ENCODE measurements around the gene STRN4. TPM values are rescaled to one million over a fixed set of nuclear protein-coding genes. Genes with fewer than 3 reads are reported as not detected.

Gene STRN4
- total RNA-seq, 1 experiment from 2014 or later, result 134 TPM

DNA sequence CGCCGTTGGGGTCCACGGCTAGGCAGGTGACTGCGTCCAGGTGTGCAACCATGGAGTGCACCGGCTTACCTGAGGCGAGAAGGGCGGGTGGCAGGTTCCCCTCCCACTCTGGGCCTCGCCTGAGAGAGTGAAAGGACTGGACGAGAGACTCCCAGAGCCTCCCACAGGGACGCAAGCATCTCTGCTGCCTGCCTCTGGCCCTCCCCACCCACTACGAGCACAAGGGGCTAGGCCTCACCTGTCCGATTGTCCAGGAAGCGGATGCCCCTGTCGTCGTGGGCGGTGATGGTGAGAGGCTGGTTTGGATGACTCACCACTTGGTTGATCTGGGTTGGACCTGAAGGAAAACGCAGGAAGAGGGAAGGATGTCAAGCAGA lies 24.3 kb downstream of the STRN4 start:
- no peak for TF ChIP-seq EZH2 (IDR thresholded peaks at IDR 0.05; ENCODE audit: borderline replicate concordance, low read depth, low read length, poor library complexity, severe bottlenecking)
- TF ChIP-seq, protein P1, sequence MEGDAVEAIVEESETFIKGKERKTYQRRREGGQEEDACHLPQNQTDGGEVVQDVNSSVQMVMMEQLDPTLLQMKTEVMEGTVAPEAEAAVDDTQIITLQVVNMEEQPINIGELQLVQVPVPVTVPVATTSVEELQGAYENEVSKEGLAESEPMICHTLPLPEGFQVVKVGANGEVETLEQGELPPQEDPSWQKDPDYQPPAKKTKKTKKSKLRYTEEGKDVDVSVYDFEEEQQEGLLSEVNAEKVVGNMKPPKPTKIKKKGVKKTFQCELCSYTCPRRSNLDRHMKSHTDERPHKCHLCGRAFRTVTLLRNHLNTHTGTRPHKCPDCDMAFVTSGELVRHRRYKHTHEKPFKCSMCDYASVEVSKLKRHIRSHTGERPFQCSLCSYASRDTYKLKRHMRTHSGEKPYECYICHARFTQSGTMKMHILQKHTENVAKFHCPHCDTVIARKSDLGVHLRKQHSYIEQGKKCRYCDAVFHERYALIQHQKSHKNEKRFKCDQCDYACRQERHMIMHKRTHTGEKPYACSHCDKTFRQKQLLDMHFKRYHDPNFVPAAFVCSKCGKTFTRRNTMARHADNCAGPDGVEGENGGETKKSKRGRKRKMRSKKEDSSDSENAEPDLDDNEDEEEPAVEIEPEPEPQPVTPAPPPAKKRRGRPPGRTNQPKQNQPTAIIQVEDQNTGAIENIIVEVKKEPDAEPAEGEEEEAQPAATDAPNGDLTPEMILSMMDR (conservative IDR thresholded peaks at IDR 0.05; ENCODE audit: low read depth, low read length), result no peak
- intact Hi-C loops (cut with micrococcal nuclease; ENCODE audit: unreplicated experiment), result no loop called here
- no peak overlapping the region for H3K27ac ChIP-seq (ENCODE audit: low read depth, low read length, poor library complexity, severe bottlenecking)
- no peak for DNase-seq (ENCODE audit: low spot score)
- peaks cover 62% of the 10 kb centered on the region for H3K36me3 ChIP-seq (ENCODE audit: insufficient read depth, low read length, poor library complexity, severe bottlenecking)
- ChIA-PET CTCF (no interaction called here), POLR2A (ENCODE audit: low non-redundant PET) (no interaction called here)
- no peak overlapping the region for H3K4me3 ChIP-seq (ENCODE audit: low read depth, low read length, poor library complexity, severe bottlenecking)
- no peaks in the 10 kb centered on the region for H3K27me3 ChIP-seq (replicated peaks; ENCODE audit: insufficient read depth, low read depth, low read length, poor library complexity)
- H3K9me3 ChIP-seq (ENCODE audit: low read depth, low read length, poor library complexity, severe bottlenecking), result no peaks in the 10 kb centered on the region
- H3K4me1 ChIP-seq (ENCODE audit: insufficient read depth, low read length, poor library complexity, severe bottlenecking), result peaks cover 5% of the 10 kb centered on the region
- no TSS peak for BruUV-seq (replicated peaks)

DNA sequence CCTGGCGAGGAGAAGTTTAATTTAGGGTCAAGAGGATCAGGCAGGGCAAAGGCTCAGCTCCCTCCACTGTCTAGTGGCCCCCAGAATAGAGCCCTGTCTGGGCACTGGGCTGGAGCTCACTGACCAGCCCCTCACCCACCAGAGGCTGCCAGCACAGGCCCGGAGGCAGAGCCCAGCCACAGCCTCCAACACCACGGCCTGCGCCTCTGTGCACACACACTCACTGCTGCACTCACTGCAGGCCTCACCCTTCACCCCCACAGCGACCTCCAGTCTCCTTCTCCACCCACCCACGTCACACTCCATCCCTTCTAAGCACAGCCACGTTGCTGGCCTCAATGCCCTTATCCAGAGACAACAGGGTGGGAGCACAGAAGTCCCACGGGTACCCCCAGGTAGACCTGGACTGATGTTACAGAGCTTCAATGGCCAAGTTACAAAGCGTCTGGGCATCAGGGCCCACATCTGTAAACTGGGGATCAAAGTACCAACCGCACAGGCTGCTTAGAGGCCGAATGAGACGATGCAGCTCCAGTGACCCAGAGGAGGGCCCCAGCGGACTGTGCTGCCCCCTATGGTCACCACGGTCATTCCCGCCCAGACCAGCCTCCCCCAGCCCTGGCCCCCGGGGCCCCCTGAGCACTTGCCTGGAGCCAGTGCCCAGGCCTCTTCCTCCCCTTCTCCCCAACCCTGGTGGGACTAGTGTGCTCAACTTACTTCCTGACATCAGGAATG lies 24.8 kb downstream of the STRN4 start:
- DNase-seq (ENCODE audit: low spot score), result no peak
- POLR2A ChIA-PET (ENCODE audit: low non-redundant PET), result no interaction called here
- no peaks in the 10 kb centered on the region for H3K9me3 ChIP-seq (ENCODE audit: low read depth, low read length, poor library complexity, severe bottlenecking)
- H3K4me3 ChIP-seq (ENCODE audit: low read depth, low read length, poor library complexity, severe bottlenecking), result no peak overlapping the region
- TF ChIP-seq, protein P1 (conservative IDR thresholded peaks at IDR 0.05; ENCODE audit: low read depth, low read length), result no peak
- TF ChIP-seq EZH2 (IDR thresholded peaks at IDR 0.05; ENCODE audit: borderline replicate concordance, low read depth, low read length, poor library complexity, severe bottlenecking), result no peak
- BruUV-seq (replicated peaks), result no TSS peak
- no peak overlapping the region for H3K27ac ChIP-seq (ENCODE audit: low read depth, low read length, poor library complexity, severe bottlenecking)
- H3K36me3 ChIP-seq (ENCODE audit: insufficient read depth, low read length, poor library complexity, severe bottlenecking), result peaks cover 56% of the 10 kb centered on the region
- CTCF ChIA-PET, result no interaction called here
- intact Hi-C loops (cut with micrococcal nuclease; ENCODE audit: unreplicated experiment), result no loop called here
- H3K4me1 ChIP-seq (ENCODE audit: insufficient read depth, low read length, poor library complexity, severe bottlenecking), result peaks cover 5% of the 10 kb centered on the region
- no peaks in the 10 kb centered on the region for H3K27me3 ChIP-seq (replicated peaks; ENCODE audit: insufficient read depth, low read depth, low read length, poor library complexity)

DNA sequence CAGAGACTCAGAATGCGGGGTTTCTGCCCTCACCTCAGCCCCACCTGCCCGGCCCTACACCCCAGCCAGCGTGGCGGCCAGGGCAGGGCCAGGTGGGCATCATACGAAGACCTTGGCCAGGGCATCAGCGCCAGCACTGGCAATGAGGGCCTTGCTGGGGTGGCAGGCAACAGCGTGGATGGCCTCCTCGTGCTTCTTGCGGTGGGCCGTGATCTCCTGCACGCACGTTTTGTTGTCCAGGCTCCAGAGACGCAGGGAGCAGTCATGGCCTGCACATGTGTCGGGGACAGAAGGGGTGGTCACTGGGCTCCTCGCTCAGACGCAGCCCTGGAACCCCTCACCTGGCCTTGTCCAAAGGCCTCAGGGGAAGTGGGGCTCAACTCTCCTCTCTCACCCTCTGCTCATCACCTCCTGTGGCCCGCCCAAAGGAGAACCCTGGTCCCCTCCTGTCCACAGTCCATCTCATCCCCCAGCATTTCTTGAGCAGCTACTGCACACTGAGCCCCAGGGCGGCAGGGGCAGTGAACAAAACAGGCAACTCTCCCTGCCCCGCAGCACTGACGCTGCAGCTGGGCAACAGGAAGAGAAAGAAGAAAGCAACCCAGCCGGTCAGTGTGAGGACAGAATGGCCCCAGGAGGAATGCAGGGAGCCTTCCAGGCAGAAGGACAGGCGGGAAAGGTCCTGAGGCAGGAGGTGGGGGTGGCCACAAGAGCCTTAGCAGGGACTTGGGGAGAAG lies 25.6 kb downstream of the STRN4 start:
- Histone ChIP-seq H3K36me3 (ENCODE audit: insufficient read depth, low read length, poor library complexity, severe bottlenecking) (peaks cover 49% of the 10 kb centered on the region), H3K4me3 (ENCODE audit: low read depth, low read length, poor library complexity, severe bottlenecking) (no peak overlapping the region), H3K9me3 (ENCODE audit: low read depth, low read length, poor library complexity, severe bottlenecking) (no peaks in the 10 kb centered on the region), H3K27ac (ENCODE audit: low read depth, low read length, poor library complexity, severe bottlenecking) (no peak overlapping the region), H3K4me1 (ENCODE audit: insufficient read depth, low read length, poor library complexity, severe bottlenecking) (peaks cover 9% of the 10 kb centered on the region), H3K27me3 (replicated peaks; ENCODE audit: insufficient read depth, low read depth, low read length, poor library complexity) (no peaks in the 10 kb centered on the region)
- ChIA-PET POLR2A (ENCODE audit: low non-redundant PET) (no interaction called here), CTCF (no interaction called here)
- intact Hi-C loops (cut with micrococcal nuclease; ENCODE audit: unreplicated experiment), result no loop called here
- BruUV-seq (replicated peaks), result no TSS peak
- TF ChIP-seq, protein P1 (conservative IDR thresholded peaks at IDR 0.05; ENCODE audit: low read depth, low read length), result no peak
- TF ChIP-seq EZH2 (IDR thresholded peaks at IDR 0.05; ENCODE audit: borderline replicate concordance, low read depth, low read length, poor library complexity, severe bottlenecking), result no peak
- DNase-seq (ENCODE audit: low spot score), result no peak

Measured in A673 (cell line).